GM13976 (cell line): ENCODE results near the gene GSC.

Experiments used
- DNase-seq: peaks from one replicate; pipeline ENCODE4 v3.0.0; 2012; ENCODE audit warnings: low spot score
- CTCF ChIP-seq: IDR thresholded peaks from 2 replicates; pipeline ENCODE4 v1.5.1; 2012; ENCODE audit warnings: borderline replicate concordance, mild to moderate bottlenecking; ENCODE audit not compliant: insufficient read depth; ENCODE audit errors: extremely low read depth, missing control alignments, control extremely low read depth
- in situ Hi-C: fragments of 300-500 bp; cut with MboI; formaldehyde crosslinking; loops from one replicate; pipeline ENCODE4 v1.12.0; 2022; ENCODE audit warnings: low sequenced_read_pairs, mixed read lengths, inconsistent platforms; ENCODE audit not compliant: unreplicated experiment

Gene GSC

GRCh38 chr14:94772548-94772947, 2.6 kb upstream of the GSC start:
- in situ Hi-C loops, result no loop called here
- TF ChIP-seq CTCF, result no peak
- DNase-seq, result no peak

- no peak for TF ChIP-seq CTCF
- DNase-seq, result no peak
- in situ Hi-C loops, result no loop called here
Observed at GRCh38 chr14:94771906-94772490, 2.1 kb upstream of the GSC start.

GRCh38 chr14:94771158-94771905, 1.4 kb upstream of the GSC start:
- in situ Hi-C loops, result no loop called here
- no peak for TF ChIP-seq CTCF
- no peak for DNase-seq

- no peak for DNase-seq
- in situ Hi-C loops, result no loop called here
Observed at GRCh38 chr14:94770815-94771157, 873 bp upstream of the GSC start.

GRCh38 chr14:94770251-94770749, 387 bp upstream of the GSC start:
- in situ Hi-C loops, result no loop called here
- no peak for TF ChIP-seq CTCF
- no peak for DNase-seq

More at GRCh38 chr14:94770815-94771157, 873 bp upstream of the GSC start:
- TF ChIP-seq CTCF, result no peak

- in situ Hi-C loops, result no loop called here
- no peak for DNase-seq
- no peak for TF ChIP-seq CTCF
Observed at GRCh38 chr14:94768521-94769390, 1.2 kb downstream of the GSC start.
